ENCODE data around the gene REST. TPM values are rescaled to one million over a fixed set of nuclear protein-coding genes. Genes with fewer than 3 reads are reported as not detected.

The REST gene
- polyA plus RNA-seq, 1 of the 3 experiments (the other 2 are of a cell fraction), result 6.0 TPM

- 91% methylated on average over 1 of the region's 1 CpG for WGBS (ENCODE audit: low lambda C conversion rate)
- Histone ChIP-seq H3K27ac (ENCODE audit: low read depth in 2 of 2, low read length in 1 of 2) (no peak overlapping the region), H3K4me2 (no peak overlapping the region), H3K27me3 (ENCODE audit: insufficient read depth) (no peaks in the 10 kb centered on the region), H3K4me1 (ENCODE audit: control insufficient read depth in 1 of 2, insufficient read depth in 2 of 2, low read depth in 1 of 2, low read length in 1 of 2) (peaks cover 0 to 10% of the 10 kb centered on the region in 2 experiments; a peak in 2 of 4 replicates), H3K4me3 (ENCODE audit: low read depth in 2 of 2, low read length in 1 of 2) (no peak overlapping the region), H2AFZ (ENCODE audit: low read depth) (no peak overlapping the region), H4K20me1 (ENCODE audit: insufficient read depth) (peaks cover 14% of the 10 kb centered on the region), H3K79me2 (ENCODE audit: insufficient read depth) (peaks cover 20% of the 10 kb centered on the region), H3K9me3 (no peaks in the 10 kb centered on the region), H3K9ac (no peak overlapping the region), H3F3A (replicated peaks; ENCODE audit: insufficient read depth) (peaks cover 9% of the 10 kb centered on the region), H3K36me3 (replicated peaks in 1 of 2; ENCODE audit: control insufficient read depth in 1 of 2, insufficient read depth in 2 of 2, low read length in 1 of 2) (no peaks in the 10 kb centered on the region), H3K9me2 (no peaks in the 10 kb centered on the region)
- ChIA-PET POLR2A (no interaction called here), CTCF (interaction anchor here (0.8 kb wide), 1 partner anchor 69 kb away, joined by 3 read pairs; no protein-coding TSS in a partner anchor)
- no peak for DNase-seq
- no peak for TF ChIP-seq CHD2 (IDR thresholded peaks at IDR 0.05; ENCODE audit: low read length, partially characterized antibody)
- no peak for TF ChIP-seq TAF1 (IDR thresholded peaks at IDR 0.05; ENCODE audit: borderline replicate concordance, low read depth, low read length)
- no peak for TF ChIP-seq YY1 (IDR thresholded peaks at IDR 0.05; ENCODE audit: low read depth)
- TF ChIP-seq, protein P1, sequence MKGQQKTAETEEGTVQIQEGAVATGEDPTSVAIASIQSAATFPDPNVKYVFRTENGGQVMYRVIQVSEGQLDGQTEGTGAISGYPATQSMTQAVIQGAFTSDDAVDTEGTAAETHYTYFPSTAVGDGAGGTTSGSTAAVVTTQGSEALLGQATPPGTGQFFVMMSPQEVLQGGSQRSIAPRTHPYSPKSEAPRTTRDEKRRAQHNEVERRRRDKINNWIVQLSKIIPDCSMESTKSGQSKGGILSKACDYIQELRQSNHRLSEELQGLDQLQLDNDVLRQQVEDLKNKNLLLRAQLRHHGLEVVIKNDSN (IDR thresholded peaks at IDR 0.05; ENCODE audit: borderline replicate concordance, low read depth), result no peak
- no peak for TF ChIP-seq CTCF (IDR thresholded peaks at IDR 0.05)
- TF ChIP-seq JUND (IDR thresholded peaks at IDR 0.05), result no peak
- TF ChIP-seq POLR2AphosphoS5 (IDR thresholded peaks at IDR 0.05; ENCODE audit: low read depth, low read length), result no peak
- no peak for TF ChIP-seq MEF2A (IDR thresholded peaks at IDR 0.05; ENCODE audit: borderline replicate concordance, low read depth)
- no peak for TF ChIP-seq RXRA (IDR thresholded peaks at IDR 0.05; ENCODE audit: borderline replicate concordance, low read depth)
- no peak for TF ChIP-seq EZH2phosphoT487 (IDR thresholded peaks at IDR 0.05; ENCODE audit: borderline replicate concordance, low read depth)
- no peak for TF ChIP-seq NFIC (IDR thresholded peaks at IDR 0.05; ENCODE audit: borderline replicate concordance)
- TF ChIP-seq PBX3 (IDR thresholded peaks at IDR 0.05), result no peak
- TF ChIP-seq USF2 (IDR thresholded peaks at IDR 0.05; ENCODE audit: borderline replicate concordance, low read depth, low read length), result no peak
- no peak for TF ChIP-seq TCF12 (IDR thresholded peaks at IDR 0.05)
- TF ChIP-seq NRF1 (IDR thresholded peaks at IDR 0.05; ENCODE audit: low read depth, low read length), result no peak
- no peak for TF ChIP-seq RCOR1 (IDR thresholded peaks at IDR 0.05; ENCODE audit: low read length)
- no peak for TF ChIP-seq FOXJ3 (CRISPR knock-in tag; IDR thresholded peaks at IDR 0.05)
Measured at GRCh38 chr4:56905796-56906195, 1.9 kb upstream of the REST start.
